Smooth muscle cell (in vitro differentiated cells): ENCODE data around the gene ZNF511. TPM values are rescaled to one million over a fixed set of nuclear protein-coding genes. Genes with fewer than 3 reads are reported as not detected.

ENCODE experiments used
- DNase-seq: peaks from one replicate; lab custom pipeline; 2025; ENCODE audit not compliant: unreplicated experiment; lab: John Stamatoyannopoulos, UW
- H2AFZ ChIP-seq: fragments of 200-600 bp; sonication (generic); 2 replicates; pipeline ENCODE4 v1.6.0; 2016; ENCODE audit warnings: antibody characterized with exemption, low read depth, mild to moderate bottlenecking
- H3F3A ChIP-seq: fragments of 200-600 bp; sonication (generic); 2 replicates; pipeline ENCODE4 v1.6.0; 2017; ENCODE audit warnings: antibody characterized with exemption, low read depth
- H3K27ac ChIP-seq: fragments of 200-600 bp; sonication (generic); 2 replicates; pipeline ENCODE4 v1.5.1; 2016; ENCODE audit warnings: low read depth, mild to moderate bottlenecking
- H3K27me3 ChIP-seq: fragments of 200-600 bp; sonication (generic); 2 replicates; pipeline ENCODE4 v1.6.1; 2016; ENCODE audit warnings: low read depth, mild to moderate bottlenecking
- H3K36me3 ChIP-seq: fragments of 200-600 bp; sonication (generic); 2 replicates; pipeline ENCODE4 v1.5.1; 2016; ENCODE audit warnings: low read depth
- H3K4me1 ChIP-seq: fragments of 200-600 bp; sonication (generic); 2 replicates; pipeline ENCODE4 v1.5.1; 2016; ENCODE audit warnings: low read depth
- H3K4me2 ChIP-seq: fragments of 200-600 bp; sonication (generic); 2 replicates; pipeline ENCODE4 v1.6.0; 2016; ENCODE audit warnings: mild to moderate bottlenecking
- H3K4me3 ChIP-seq: fragments of 200-600 bp; sonication (generic); 2 replicates; pipeline ENCODE4 v1.5.1; 2016; ENCODE audit warnings: mild to moderate bottlenecking
- H3K79me2 ChIP-seq: fragments of 200-600 bp; sonication (generic); 2 replicates; pipeline ENCODE4 v1.6.0; 2016; ENCODE audit warnings: low read depth, mild to moderate bottlenecking
- H3K9ac ChIP-seq: fragments of 200-600 bp; sonication (generic); 2 replicates; pipeline ENCODE4 v1.6.0; 2016; ENCODE audit warnings: low read depth
- H3K9me3 ChIP-seq: fragments of 200-600 bp; sonication (generic); replicated peaks from 2 replicates; pipeline ENCODE4 v1.5.1; 2016; ENCODE audit warnings: low read depth
- H4K20me1 ChIP-seq: fragments of 200-600 bp; sonication (generic); 2 replicates; pipeline ENCODE4 v1.6.0; 2016; ENCODE audit warnings: low read depth
- WGBS: methylation state at CpG from one replicate; pipeline ENCODE4 v1.1.7; 2016; ENCODE audit warnings: low lambda C conversion rate; 5-methylcytosine and 5-hydroxymethylcytosine counted together
- polyA plus RNA-seq: library from polyadenylated mRNA; unstranded; fragments of >200 nt; fragmentation: Nextera tagmentation; extraction: Ambion mirVana; gene quantifications from 2 replicates; pipeline ENCODE4 v1.2.1, GENCODE V29; 2016
- total RNA-seq: library from RNA; depleted of rRNA; stranded (reverse); fragments of >200 nt; gene quantifications from 2 replicates; pipeline ENCODE4 v1.2.3, GENCODE V29; 2014
- TF ChIP-seq, protein P1 (sequence below): fragments of 200-600 bp; sonication (generic); IDR thresholded peaks from 2 replicates; pipeline ENCODE4 v1.5.1; 2017; ENCODE audit warnings: borderline replicate concordance, mild to moderate bottlenecking, antibody characterized with exemption; ENCODE audit not compliant: insufficient read depth, poor library complexity, severe bottlenecking

The ZNF511 gene
- total and polyA plus RNA-seq, 2 experiments from 2014 or later, result 20.0 to 52.3 TPM

- H3K9me3 ChIP-seq, result no peaks in the 10 kb centered on the region
- 75% methylated on average over 28 of the region's 28 CpGs for WGBS
- no peaks in the 10 kb centered on the region for H3F3A ChIP-seq
- no peak overlapping the region for H3K27ac ChIP-seq
- H3K36me3 ChIP-seq, result no peaks in the 10 kb centered on the region
- H4K20me1 ChIP-seq, result no peaks in the 10 kb centered on the region
- no peak overlapping the region for H3K9ac ChIP-seq
- TF ChIP-seq, protein P1, sequence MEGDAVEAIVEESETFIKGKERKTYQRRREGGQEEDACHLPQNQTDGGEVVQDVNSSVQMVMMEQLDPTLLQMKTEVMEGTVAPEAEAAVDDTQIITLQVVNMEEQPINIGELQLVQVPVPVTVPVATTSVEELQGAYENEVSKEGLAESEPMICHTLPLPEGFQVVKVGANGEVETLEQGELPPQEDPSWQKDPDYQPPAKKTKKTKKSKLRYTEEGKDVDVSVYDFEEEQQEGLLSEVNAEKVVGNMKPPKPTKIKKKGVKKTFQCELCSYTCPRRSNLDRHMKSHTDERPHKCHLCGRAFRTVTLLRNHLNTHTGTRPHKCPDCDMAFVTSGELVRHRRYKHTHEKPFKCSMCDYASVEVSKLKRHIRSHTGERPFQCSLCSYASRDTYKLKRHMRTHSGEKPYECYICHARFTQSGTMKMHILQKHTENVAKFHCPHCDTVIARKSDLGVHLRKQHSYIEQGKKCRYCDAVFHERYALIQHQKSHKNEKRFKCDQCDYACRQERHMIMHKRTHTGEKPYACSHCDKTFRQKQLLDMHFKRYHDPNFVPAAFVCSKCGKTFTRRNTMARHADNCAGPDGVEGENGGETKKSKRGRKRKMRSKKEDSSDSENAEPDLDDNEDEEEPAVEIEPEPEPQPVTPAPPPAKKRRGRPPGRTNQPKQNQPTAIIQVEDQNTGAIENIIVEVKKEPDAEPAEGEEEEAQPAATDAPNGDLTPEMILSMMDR, result no peak
- no peaks in the 10 kb centered on the region for H3K79me2 ChIP-seq
- no peak overlapping the region for H2AFZ ChIP-seq
- H3K27me3 ChIP-seq, result peaks cover 46% of the 10 kb centered on the region
- H3K4me1 ChIP-seq, result peaks cover 12% of the 10 kb centered on the region
- no peak for DNase-seq
- H3K4me3 ChIP-seq, result no peak overlapping the region
- no peak overlapping the region for H3K4me2 ChIP-seq
Observed at GRCh38 chr10:133326745-133327650, 18.3 kb downstream of the ZNF511 start.

DNA sequence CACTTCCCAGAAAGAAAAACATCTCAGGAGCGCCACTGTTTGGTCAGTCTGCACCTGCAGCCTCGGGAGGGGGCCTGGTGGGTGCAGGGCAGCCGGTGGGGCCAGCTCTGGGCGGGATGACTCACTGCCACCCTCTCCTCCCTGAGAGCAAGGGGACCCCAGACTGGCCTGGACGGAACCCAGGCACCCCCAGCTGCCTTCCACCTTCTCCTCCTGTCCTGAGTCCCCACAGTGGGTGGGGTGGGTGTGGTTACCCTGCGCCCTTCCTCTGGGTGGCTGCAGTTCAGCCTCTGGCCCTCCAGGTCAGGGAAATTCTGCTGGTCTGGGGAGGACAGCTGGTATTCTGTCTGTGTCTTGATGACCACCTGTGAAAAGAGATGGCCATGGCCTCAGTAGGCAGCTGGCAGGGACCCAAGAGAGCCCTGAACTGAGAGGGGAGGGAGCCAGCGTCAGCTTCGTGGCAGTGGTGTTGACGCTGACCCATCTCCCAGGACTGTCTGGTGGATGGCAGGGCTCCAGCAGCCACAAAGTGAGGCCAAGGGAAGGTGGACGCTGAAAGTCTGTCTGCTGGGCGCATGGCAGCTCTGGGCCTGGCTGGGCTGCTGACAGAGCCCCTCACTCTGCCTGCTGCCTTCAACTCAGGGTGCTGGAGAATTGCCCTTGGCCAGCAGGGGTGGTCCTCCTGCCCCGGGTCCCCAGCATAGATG is 19.1 kb downstream of the ZNF511 start:
- Histone ChIP-seq H3K36me3 (no peaks in the 10 kb centered on the region), H3K4me1 (peaks cover 12% of the 10 kb centered on the region), H4K20me1 (no peaks in the 10 kb centered on the region), H3K79me2 (no peaks in the 10 kb centered on the region), H3K9ac (no peak overlapping the region), H3F3A (no peaks in the 10 kb centered on the region), H3K9me3 (no peaks in the 10 kb centered on the region), H3K27me3 (peaks cover 54% of the 10 kb centered on the region), H3K4me2 (no peak overlapping the region), H3K4me3 (no peak overlapping the region), H2AFZ (no peak overlapping the region), H3K27ac (no peak overlapping the region)
- TF ChIP-seq, protein P1, result no peak
- no peak for DNase-seq
- 69% methylated on average over 12 of the region's 12 CpGs for WGBS

DNA sequence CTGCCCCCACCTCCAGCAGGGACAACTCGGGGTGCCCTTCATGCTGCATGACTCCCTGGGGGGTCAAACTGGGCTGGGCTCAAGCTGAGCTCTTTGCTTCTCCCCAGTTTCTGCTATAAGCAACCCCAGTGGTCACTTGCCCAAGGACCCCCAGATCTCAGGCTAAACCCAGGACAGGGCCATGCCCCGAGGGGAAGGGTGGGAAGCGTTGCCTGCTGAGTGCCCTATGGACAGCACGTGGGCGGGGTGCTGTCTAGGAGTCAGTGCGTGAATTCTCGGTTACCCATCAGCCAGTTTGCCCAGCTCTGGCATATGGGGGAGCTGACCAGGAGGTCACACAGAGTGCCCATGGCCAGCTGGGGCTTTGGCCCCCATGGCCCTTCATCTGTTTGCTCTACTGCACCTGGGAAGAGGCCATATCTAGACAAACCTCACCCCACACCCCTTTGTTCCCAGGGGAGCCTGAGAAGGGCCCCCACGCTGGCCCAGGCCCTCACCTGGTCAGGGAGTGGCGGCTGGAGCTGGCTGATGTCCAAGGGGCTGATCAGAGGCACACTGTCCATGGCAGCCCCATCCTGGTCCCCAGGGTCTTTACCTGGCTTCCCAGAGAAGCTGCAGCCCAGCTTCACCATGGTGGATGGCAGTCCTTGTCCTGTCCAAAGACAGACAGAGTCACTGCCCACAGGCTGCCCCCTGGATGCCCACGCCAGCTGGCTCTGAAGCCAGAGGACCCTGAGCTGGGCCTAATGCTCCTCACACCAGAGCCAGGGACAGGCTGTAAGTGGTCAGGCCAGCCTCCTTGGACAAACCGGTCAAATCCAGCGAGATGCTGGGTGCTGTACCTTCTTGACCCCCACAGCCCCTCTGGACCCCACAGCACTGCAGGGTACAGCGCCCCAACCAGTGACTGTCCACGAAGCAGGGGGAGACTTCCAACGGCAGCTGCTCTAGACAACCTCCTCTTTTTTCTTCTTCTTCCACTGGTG is 19.9 kb downstream of the ZNF511 start:
- Histone ChIP-seq H4K20me1 (no peaks in the 10 kb centered on the region), H3K36me3 (no peaks in the 10 kb centered on the region), H3K27me3 (peaks cover 60% of the 10 kb centered on the region), H3K27ac (no peak overlapping the region), H2AFZ (no peak overlapping the region), H3K9me3 (no peaks in the 10 kb centered on the region), H3K9ac (no peak overlapping the region), H3K4me3 (no peak overlapping the region), H3K79me2 (no peaks in the 10 kb centered on the region), H3K4me2 (no peak overlapping the region), H3K4me1 (peaks cover 12% of the 10 kb centered on the region), H3F3A (no peaks in the 10 kb centered on the region)
- DNase-seq, result no peak
- TF ChIP-seq, protein P1, result no peak
- WGBS, result 89% methylated on average over 15 of the region's 15 CpGs
